GM21576 (cell line): ENCODE data around the gene HOXC6.

Experiments used
- ATAC-seq: cut with Tn5 transposase; IDR thresholded peaks from one replicate; pipeline ENCODE4 v1.9.1; 2021; ENCODE audit warnings: mild to moderate bottlenecking, moderate library complexity; ENCODE audit not compliant: unreplicated experiment

The HOXC6 gene

GRCh38 chr12:54012631-54013409 is 15.4 kb upstream of the HOXC6 start:
- ATAC-seq: no peak

DNA sequence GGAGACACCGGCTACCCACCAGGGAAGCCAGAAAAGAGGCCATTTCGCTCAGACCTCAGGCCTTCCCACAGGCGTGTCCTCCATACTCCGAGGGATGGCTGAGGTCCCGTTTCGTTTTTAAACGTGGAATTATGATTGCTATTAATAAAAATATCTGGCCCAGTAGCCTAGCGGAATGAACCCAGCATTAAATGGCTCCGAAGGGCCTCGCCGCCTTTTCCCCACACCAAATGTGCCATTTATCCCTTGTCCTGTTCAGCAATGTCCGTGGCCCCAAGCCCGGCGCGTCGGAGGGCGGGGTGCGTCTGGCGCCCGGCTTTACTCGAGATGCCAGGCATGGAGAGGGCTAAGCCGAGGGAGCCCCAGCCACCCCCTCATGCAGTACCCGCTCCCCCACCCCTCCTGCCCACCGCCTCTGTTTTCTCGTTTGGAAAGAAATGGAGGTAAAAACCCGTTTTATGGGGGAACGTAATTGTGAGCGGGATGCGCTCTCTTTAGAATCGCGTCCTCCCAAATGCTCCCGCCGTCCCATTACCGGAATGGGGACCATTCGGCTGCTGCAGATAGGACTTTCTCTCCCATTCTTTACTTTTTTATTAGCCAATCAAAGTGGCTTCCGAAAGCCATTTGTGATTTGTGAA is 13.7 kb upstream of the HOXC6 start:
- ATAC-seq: no peak

DNA sequence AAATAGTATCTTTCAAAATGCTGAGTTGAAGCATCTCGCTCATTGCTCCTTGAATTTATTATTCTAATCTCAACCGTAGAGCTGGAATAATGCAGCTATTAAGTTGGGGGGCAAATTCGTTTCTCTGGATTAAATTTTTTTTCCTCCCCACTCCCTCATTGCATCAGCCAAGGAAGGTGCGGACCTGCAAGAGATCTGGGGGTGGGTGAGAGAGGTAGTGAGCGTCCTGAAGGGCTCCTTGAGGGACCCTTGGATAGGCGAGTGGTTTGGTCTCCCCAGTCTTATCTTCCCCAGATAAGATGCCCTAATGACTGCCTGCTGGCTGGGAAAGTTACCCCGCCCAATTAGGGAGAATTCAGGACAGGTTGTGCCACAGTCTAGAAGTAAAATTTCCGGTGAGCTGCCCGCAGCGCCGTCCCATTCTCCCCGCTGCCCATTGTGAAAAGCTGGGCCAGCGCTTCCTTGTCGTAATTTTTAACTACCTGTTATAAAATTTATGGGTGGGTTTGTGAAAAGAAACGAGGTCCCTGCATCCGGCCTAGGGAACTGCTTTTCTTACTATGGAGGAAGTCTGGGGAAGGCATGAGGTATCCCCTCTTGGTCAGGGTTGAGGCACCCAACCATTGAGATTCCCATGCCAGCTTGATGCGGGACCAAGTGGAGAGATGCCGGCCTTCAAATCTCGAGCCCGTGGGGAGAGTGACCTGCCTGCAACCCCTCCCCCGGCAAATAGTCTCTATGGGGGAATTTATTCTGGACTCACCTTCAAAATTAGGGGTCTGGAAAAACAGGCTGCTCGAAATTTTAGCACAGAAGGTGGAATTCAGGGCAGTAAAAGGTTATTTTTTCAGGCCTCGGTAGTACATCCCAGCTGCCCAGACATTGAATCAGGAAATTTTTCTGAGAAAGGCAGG is 13.0 kb upstream of the HOXC6 start:
- ATAC-seq: no peak

GRCh38 chr12:54016051-54016450 is 12.2 kb upstream of the HOXC6 start:
- ATAC-seq: no peak

DNA sequence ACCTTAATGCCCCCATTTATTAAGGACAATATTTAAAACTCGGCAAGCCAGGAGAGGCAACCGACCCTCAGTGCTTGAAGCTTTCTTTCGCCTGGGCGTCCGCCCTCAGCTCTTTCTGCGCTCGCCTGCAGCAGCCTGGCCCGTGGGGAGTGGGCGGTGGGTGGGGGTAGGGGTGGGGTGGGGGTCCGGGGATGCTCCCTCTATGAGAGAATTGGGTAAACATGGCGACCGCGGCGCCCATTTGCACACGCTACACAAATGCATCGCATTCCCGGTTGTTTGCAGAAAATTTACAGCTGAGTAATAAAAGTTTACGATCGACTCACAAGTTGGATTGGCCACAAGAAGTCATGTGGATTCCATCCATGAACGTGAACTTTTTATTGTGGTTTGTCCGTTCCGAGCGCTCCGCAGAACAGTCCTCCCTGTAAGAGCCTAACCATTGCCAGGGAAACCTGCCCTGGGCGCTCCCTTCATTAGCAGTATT is 11.7 kb upstream of the HOXC6 start:
- no peak for ATAC-seq

DNA sequence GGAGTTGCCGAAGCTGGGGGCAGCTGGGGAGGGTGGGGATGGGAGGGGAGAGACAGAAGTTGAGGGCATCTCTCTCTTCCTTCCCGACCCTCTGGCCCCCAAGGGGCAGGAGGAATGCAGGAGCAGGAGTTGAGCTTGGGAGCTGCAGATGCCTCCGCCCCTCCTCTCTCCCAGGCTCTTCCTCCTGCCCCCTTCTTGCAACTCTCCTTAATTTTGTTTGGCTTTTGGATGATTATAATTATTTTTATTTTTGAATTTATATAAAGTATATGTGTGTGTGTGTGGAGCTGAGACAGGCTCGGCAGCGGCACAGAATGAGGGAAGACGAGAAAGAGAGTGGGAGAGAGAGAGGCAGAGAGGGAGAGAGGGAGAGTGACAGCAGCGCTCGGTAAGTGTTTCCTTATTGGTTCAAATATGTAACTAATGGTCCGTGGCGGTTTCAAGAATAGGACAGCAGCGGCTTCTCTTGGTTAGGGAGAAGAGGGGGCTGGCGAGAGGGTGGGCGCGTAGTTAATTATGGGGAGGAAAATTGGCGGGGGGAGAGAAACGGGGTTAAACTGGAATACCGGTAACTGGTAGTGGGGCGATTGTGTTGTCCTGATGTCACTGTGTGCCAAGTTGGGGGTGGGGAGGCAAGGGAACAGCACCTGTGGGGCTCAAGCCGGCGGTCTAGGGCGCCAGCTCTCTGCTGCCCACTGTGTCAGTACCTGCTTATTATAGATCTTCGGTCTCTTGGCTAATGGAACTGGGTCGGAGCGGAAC is 11.0 kb upstream of the HOXC6 start:
- ATAC-seq: peak; percentile 37

- ATAC-seq: peak; percentile 72
Measured at GRCh38 chr12:54017878-54018467, 10.3 kb upstream of the HOXC6 start.

GRCh38 chr12:54018468-54018984 is 9.7 kb upstream of the HOXC6 start:
- ATAC-seq: no peak

- ATAC-seq: no peak
Measured at GRCh38 chr12:54019091-54019811, 9.0 kb upstream of the HOXC6 start.

DNA sequence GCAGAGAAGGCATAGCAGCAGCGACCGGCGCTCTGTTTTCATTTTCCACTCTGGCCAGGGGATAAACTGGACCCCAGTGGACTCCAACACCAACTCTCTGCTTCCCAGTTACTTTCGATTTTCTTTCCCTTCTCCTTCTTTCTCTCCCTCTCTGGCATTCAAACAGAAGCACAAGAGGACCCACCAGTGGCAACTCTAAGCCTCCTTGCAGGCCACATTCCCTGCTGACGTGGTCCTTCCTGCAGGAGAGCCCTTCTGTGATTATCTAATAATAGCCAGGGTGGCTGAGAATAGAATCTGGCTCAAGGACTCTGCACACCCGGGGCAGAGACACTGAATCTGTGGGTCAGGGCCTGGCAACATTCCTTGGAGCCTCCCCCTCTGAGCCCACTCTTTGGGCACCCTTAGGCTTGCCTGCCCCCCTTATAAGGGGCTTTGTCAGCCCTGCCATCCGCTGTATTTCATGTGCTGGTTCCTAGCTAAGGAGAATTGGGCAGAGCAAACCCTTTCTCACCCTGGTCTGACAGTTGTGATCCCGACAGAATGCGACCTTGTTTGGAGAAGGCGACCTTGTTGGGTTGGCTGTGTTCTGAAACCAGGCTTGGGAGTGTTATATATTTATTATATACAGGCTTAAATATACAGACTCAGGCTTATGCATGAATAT is 8.2 kb upstream of the HOXC6 start:
- no peak for ATAC-seq

- ATAC-seq: no peak
Measured at GRCh38 chr12:54020591-54021405, 7.4 kb upstream of the HOXC6 start.

- no peak for ATAC-seq
Measured at GRCh38 chr12:54021432-54022013, 6.7 kb upstream of the HOXC6 start.

- no peak for ATAC-seq
Measured at GRCh38 chr12:54022960-54023884, 5.0 kb upstream of the HOXC6 start.

DNA sequence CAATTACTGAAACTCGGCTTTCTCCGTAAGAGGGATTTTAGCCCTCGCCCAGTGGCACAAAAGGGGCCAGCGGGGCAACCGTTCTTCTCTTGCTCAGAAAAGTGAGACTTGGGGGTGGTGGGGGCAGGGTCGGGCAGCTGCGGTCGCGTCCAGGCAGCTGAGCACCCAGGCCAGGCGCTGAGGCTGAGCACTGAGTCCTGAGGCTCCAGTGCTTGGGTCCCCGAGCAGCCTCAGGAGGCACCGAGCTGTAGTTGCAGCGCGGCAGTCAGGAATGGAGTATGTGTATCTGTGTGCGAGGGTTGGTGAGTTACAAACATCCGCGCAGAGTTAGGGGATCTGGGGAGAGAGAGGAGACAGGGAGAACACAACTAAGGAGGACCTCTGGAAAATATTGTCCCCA is 4.1 kb upstream of the HOXC6 start:
- no peak for ATAC-seq

DNA sequence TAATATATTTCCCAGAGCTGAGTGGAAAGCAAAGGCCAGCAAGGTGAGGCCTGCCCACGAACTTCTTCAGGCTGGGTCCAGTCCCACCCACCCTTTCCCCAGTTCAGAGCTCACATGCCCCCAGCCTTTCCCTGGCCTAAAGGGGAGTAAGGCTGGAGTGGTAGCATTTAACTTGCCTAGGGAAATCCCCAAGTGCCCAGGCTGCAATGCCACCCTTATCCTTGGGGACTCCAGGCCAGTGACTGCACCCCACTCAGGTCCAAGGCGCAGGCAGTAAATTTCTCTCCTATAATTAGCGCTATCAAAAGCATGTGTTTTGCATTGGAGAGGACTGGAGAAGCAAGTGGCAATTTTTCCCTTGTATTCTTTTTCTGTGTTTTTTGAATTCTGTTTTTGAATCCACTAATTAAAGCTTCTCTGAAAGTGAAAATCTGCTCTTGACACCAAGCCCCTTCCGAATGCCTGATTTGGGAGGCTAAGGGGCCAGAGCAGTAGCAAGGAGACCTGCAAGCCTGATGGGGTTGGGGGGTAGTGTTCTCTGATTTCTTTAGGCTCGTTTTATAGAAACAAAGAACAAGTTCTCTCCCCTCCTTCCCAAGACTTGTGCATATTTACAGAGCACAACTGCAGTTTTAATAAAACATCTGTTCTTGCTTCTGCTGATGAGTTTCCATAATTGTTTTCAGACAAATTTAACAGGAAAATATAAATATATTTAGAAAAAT is 3.5 kb upstream of the HOXC6 start:
- no peak for ATAC-seq
